Gastrocnemius medialis (tissue), 4 donors: Measurements from ENCODE around the gene SSNA1. TPM values are rescaled to one million over a fixed set of nuclear protein-coding genes. Genes with fewer than 3 reads are reported as not detected.
A peak's percentile ranks its signal among the peaks of the same experiment; 100 is the strongest.

Experiments
- ATAC-seq, 2 donors: fragments of 150-250 bp; one replicate each; pipeline ENCODE4 v1.9.1; 2016
- DNase-seq, 2 donors: peaks; one replicate each; pipeline ENCODE4 v3.0.0-alpha.2; 2019
- H3K27ac ChIP-seq, 4 donors: fragments of 200-600 bp; sonication (generic); 1 replicate in 1 of 4; 2 replicates in 3 of 4; pipeline ENCODE4 v1.5.1; 2016 to 2018; ENCODE audit warnings: mild to moderate bottlenecking in 2 of 4, moderate library complexity in 1 of 4
- H3K27me3 ChIP-seq, 3 donors: fragments of 200-600 bp; sonication (generic) in 2 of 3; 1 replicate in 1 of 3; 2 replicates in 2 of 3; pipeline versions ENCODE4 v1.5.1 to v1.6.0; 2016 to 2019; ENCODE audit warnings: mild to moderate bottlenecking in 1 of 3, moderate library complexity in 1 of 3
- H3K36me3 ChIP-seq, 2 donors: fragments of 200-600 bp; sonication (generic) in 1 of 2; one replicate each; pipeline ENCODE4 v1.5.1; 2017 to 2018
- H3K4me1 ChIP-seq, 2 donors: fragments of 200-600 bp; sonication (generic) in 1 of 2; one replicate each; pipeline ENCODE4 v1.5.1; 2016 to 2017; ENCODE audit warnings: mild to moderate bottlenecking in 2 of 2
- H3K4me3 ChIP-seq, 4 donors: fragments of 200-600 bp; sonication (generic) in 3 of 4; 1 replicate in 1 of 4; 2 replicates in 3 of 4; pipeline ENCODE4 v1.5.1; 2016 to 2019; ENCODE audit warnings: mild to moderate bottlenecking in 2 of 4
- H3K9me3 ChIP-seq, 3 donors: fragments of 200-600 bp; sonication (generic) in 2 of 3; 1 replicate in 1 of 3; 2 replicates in 2 of 3; pipeline ENCODE4 v1.5.1; 2016 to 2019
- POLR2A ChIP-seq, 2 donors: fragments of 450-650 bp; IDR thresholded peaks; one replicate each; pipeline ENCODE4 v1.6.1; 2017; ENCODE audit warnings: antibody characterized with exemption in 2 of 2, mild to moderate bottlenecking in 2 of 2, moderate library complexity in 2 of 2
- in situ Hi-C, 4 donors: fragments of 200-750 bp; cut with MboI; loops; one replicate each; pipeline versions ENCODE4 v1.15.0 to v1.8.0; 2017; ENCODE audit warnings: low sequenced_read_pairs in 4 of 4
- intact Hi-C: fragments of 100-400 bp; cut with DNase I; formaldehyde crosslinking; loops from one replicate; pipeline ENCODE4 v1.15.1; 2023; ENCODE audit warnings: low total_unique reads
- total RNA-seq, 4 donors: library from RNA; depleted of rRNA; stranded (reverse); fragments of >200 nt; gene quantifications; one replicate each; pipeline versions ENCODE4 v1.1.0 to v1.2.3, GENCODE V29; 2016
- TF ChIP-seq, protein P1 (sequence below), 5 experiments: fragments of 450-650 bp in 3 of 5; fragments of 200-600 bp in 2 of 5; sonication (generic) in 2 of 5; IDR thresholded peaks in 4 of 5; conservative IDR thresholded peaks in 1 of 5; 1 replicate in 4 of 5; 2 replicates in 1 of 5; pipeline ENCODE4 v1.5.1; 2016 to 2019; ENCODE audit warnings: antibody characterized with exemption in 5 of 5, mild to moderate bottlenecking in 3 of 5, moderate library complexity in 3 of 5

The SSNA1 gene
- total RNA-seq, 4 donors from 2014 or later = 73.3 to 164 (median 94.4) TPM

DNA sequence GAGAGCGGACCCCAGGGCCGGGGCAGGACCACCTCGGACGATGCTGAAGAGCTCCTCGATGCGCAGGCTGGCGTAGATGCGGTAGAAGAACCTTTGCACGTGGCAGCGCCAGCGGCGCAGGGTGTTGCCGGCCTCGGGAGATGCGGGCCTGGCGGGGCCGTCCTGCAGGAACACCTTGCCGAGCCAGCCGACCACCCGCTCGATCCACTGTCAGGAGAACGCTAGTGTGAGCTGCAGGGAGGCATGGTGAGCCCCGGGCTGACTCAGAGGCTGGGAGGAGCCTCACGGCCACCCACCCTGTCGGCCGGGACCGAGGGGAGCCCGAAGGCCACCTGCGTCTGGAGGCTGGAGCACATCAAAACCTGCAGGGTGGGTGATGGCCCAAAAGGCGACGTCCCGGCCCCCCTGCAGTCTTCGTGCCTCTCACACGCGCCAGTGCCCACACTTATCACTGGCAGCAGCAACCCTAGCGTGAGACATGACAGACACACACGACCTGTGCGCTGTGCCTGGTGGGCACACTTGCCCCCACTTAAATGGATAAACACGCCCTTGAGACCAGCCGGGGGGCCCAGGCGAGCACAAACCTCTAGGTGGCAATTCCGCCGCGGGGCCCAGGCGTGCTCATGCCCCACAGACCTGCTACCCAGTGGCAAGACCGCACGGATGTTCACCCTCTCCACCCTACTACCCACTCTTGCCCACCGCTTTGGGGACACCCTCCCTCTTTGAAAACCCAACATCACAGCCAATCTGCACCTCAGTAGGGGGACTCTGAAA is 3.4 kb upstream of the SSNA1 start:
- ATAC-seq = no peak
- intact Hi-C loops (no loop called here), in situ Hi-C loops (no loop called here)

DNA sequence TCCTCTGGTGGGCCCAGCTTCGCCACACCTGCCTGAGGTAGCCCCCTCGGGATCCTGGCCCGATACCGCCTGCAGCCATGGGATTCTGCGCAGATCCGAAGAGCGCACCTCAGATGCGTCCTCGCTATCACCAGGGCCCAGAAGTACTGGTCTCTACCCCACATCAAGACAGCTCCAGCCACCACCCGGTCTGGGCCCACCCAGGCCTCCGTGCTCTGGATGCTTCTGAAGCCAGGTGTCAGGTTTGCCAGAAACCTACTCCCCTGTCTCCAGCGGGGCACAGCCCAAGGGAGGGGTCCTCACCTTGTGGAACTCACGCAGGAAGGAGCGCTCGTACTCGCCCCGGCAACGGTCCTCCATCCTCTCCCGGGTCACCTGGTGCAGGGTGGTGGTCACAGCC is 2.6 kb upstream of the SSNA1 start:
- H3K36me3 ChIP-seq = peaks cover 3 to 54% of the 10 kb centered on the region in 2 donors

More for the DNA sequence above, 3.4 kb upstream of the SSNA1 start:
- Histone ChIP-seq H3K27me3 (no peaks in the 10 kb centered on the region), H3K9me3 (no peaks in the 10 kb centered on the region), H3K4me3 (no peak overlapping the region), H3K4me1 (peaks cover 32 to 37% of the 10 kb centered on the region in 2 donors), H3K36me3 (peaks cover 3 to 54% of the 10 kb centered on the region in 2 donors), H3K27ac (no peak overlapping the region)
- no peak for TF ChIP-seq POLR2A (IDR thresholded peaks at IDR 0.05)
- TF ChIP-seq, protein P1, sequence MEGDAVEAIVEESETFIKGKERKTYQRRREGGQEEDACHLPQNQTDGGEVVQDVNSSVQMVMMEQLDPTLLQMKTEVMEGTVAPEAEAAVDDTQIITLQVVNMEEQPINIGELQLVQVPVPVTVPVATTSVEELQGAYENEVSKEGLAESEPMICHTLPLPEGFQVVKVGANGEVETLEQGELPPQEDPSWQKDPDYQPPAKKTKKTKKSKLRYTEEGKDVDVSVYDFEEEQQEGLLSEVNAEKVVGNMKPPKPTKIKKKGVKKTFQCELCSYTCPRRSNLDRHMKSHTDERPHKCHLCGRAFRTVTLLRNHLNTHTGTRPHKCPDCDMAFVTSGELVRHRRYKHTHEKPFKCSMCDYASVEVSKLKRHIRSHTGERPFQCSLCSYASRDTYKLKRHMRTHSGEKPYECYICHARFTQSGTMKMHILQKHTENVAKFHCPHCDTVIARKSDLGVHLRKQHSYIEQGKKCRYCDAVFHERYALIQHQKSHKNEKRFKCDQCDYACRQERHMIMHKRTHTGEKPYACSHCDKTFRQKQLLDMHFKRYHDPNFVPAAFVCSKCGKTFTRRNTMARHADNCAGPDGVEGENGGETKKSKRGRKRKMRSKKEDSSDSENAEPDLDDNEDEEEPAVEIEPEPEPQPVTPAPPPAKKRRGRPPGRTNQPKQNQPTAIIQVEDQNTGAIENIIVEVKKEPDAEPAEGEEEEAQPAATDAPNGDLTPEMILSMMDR (IDR thresholded peaks at IDR 0.05 in 4 of 5, conservative IDR thresholded peaks at IDR 0.05 in 1 of 5) = no peak
- no peak for DNase-seq

DNA sequence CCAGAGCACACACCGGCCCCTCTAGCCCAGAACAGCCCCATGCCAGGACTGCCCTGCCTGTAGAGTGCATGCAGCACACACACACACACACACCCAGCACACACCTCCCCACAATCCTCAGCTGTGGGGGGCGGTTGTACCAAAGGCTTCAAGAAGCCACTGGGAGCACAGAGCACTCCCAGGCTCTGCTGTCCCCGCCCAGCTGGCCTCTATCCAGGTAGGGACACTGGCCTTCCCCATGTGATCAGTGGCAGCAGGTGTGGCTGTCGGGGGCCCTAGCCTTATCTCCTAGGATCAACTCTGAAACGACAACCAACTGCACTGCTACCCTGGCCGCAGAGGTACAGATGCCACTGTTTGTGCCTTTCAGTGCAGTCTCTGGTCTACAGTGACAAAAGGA is 2.1 kb upstream of the SSNA1 start:
- Histone ChIP-seq H3K36me3 (peaks cover 3 to 54% of the 10 kb centered on the region in 2 donors), H3K27me3 (no peaks in the 10 kb centered on the region), H3K4me3 (peak overlapping the region in 3 of 4 donors; percentile 68 to 100 (median 96)), H3K4me1 (peaks cover 39 to 44% of the 10 kb centered on the region in 2 donors), H3K9me3 (no peaks in the 10 kb centered on the region), H3K27ac (peak overlapping the region in 1 of 4 donors; percentile 22)
- TF ChIP-seq, protein P1 (IDR thresholded peaks at IDR 0.05 in 4 of 5, conservative IDR thresholded peaks at IDR 0.05 in 1 of 5) = no peak
- no peak for TF ChIP-seq POLR2A (IDR thresholded peaks at IDR 0.05)
- DNase-seq = peak in 1 of 2 donors; percentile 40
- in situ Hi-C loops = no loop called here
- no peak for ATAC-seq
- intact Hi-C loops = no loop called here

More for the DNA sequence above, 2.6 kb upstream of the SSNA1 start:
- in situ Hi-C loops (no loop called here), intact Hi-C loops (no loop called here)
- H3K9me3 ChIP-seq = no peaks in the 10 kb centered on the region
- DNase-seq (no peak), ATAC-seq (no peak)
- no peak overlapping the region for H3K27ac ChIP-seq
- H3K4me3 ChIP-seq = no peak overlapping the region
- H3K27me3 ChIP-seq = no peaks in the 10 kb centered on the region
- TF ChIP-seq POLR2A (IDR thresholded peaks at IDR 0.05) = no peak
- H3K4me1 ChIP-seq = peaks cover 39 to 44% of the 10 kb centered on the region in 2 donors

DNA sequence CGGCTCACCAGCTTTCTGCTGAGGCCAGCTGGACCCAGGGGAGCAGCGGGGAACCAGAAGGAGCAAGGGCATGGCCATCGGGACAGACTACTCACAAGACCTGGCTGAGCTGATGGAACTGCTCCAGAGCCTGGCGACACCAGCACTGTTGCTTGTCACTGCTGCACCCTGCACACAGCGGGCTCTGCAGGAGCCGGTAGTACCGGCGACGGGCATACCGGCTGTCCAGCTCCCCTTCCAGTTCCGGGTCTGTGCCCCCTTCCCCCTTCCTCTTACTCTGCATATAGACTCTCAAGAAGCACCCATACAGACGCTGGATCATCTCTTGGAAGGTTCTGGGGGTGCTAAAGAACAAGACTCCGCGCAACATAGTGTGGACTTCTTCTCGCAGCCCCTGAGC is 1.1 kb upstream of the SSNA1 start:
- ATAC-seq (no peak), DNase-seq (no peak)
- Histone ChIP-seq H3K27me3 (no peaks in the 10 kb centered on the region), H3K9me3 (no peaks in the 10 kb centered on the region), H3K36me3 (peaks cover 3 to 50% of the 10 kb centered on the region in 2 donors), H3K4me3 (peak overlapping the region; percentile 68 to 100 (median 97)), H3K4me1 (peaks cover 39 to 44% of the 10 kb centered on the region in 2 donors), H3K27ac (peak overlapping the region in 1 of 4 donors; percentile 85)
- intact Hi-C loops = no loop called here
- in situ Hi-C loops = no loop called here
- TF ChIP-seq, protein P1 (IDR thresholded peaks at IDR 0.05 in 4 of 5, conservative IDR thresholded peaks at IDR 0.05 in 1 of 5) = no peak
- TF ChIP-seq POLR2A (IDR thresholded peaks at IDR 0.05) = no peak

DNA sequence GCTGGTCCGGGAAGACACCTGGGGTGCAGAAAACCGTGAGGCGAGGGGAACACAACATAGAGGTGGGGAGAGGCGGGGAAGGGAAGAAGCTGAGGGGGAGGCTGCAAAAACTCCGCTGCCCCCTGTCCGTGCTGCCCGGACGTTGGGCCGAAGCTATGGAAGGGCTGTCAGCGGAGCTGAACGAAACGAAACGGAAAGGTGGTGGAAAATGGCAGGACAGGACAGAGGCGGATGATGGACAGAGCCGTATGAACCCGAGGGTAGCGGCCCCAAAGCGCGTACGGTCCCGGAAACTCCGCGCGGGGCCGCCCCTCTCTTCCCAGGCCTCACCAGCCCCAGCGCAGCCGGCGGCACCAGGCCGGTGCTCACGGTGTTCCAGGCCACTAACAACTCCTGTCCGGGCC is 388 bp upstream of the SSNA1 start:
- H3K36me3 ChIP-seq = peaks cover 0 to 42% of the 10 kb centered on the region in 2 donors
- peak; percentile 13 to 25 for ATAC-seq
- intact Hi-C loops = loop anchor here (1.0 to 2.0 kb wide), 6 partner anchors 12 to 102 kb away; partner anchors contain the start of genes MAN1B1, NDOR1, TMEM203 and TPRN

More for the DNA sequence above, 388 bp upstream of the SSNA1 start:
- in situ Hi-C loops = no loop called here
- Histone ChIP-seq H3K4me3 (peak overlapping the region; percentile 68 to 100 (median 97)), H3K9me3 (no peaks in the 10 kb centered on the region), H3K27me3 (no peaks in the 10 kb centered on the region), H3K27ac (peak overlapping the region; percentile 85 to 98 (median 96)), H3K4me1 (peaks cover 39 to 44% of the 10 kb centered on the region in 2 donors)
- TF ChIP-seq POLR2A (IDR thresholded peaks at IDR 0.05) = no peak
- TF ChIP-seq, protein P1 (IDR thresholded peaks at IDR 0.05 in 4 of 5, conservative IDR thresholded peaks at IDR 0.05 in 1 of 5) = no peak
- no peak for DNase-seq
